Measurements from ENCODE around the gene KCNQ5. TPM values are rescaled to one million over a fixed set of nuclear protein-coding genes. Genes with fewer than 3 reads are reported as not detected.
"Not testable (repeated sequence)": the region's sequence is repeated elsewhere in the genome, so short reads cannot be mapped to it uniquely, and the experiment has no call there.

The KCNQ5 gene
- total RNA-seq, 1 experiment from 2014 or later = 13.9 TPM

- no peak for DNase-seq (ENCODE audit: low read depth, low spot score)
- in situ Hi-C loops (cut with HindIII; ENCODE audit: low pct_unique_long_range_greater_than_20kb, low sequenced_read_pairs) = no loop called here
Observed at GRCh38 chr6:72890671-72891070, 268.8 kb downstream of the KCNQ5 start.

DNA sequence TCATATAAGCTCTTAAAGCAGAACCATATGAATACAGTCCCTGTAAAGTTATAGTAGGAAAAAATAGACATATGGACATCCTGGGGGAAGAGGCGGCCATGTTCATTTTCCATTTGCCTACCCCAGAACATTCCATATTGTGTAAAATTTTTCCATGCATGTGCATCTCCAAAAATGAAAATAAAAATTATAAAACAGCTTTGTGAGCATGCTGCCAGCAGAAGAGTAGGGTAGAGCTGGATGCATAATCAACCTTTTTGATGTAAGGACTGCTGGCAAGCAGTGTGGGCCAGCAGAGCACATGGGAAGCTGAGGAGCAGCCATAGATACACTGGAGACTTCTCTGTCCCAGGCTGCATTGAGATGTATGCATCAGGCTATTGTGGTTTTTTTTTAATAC is 271.0 kb downstream of the KCNQ5 start:
- in situ Hi-C loops (cut with HindIII; ENCODE audit: low pct_unique_long_range_greater_than_20kb, low sequenced_read_pairs) = no loop called here
- DNase-seq (ENCODE audit: low read depth, low spot score) = no peak

DNA sequence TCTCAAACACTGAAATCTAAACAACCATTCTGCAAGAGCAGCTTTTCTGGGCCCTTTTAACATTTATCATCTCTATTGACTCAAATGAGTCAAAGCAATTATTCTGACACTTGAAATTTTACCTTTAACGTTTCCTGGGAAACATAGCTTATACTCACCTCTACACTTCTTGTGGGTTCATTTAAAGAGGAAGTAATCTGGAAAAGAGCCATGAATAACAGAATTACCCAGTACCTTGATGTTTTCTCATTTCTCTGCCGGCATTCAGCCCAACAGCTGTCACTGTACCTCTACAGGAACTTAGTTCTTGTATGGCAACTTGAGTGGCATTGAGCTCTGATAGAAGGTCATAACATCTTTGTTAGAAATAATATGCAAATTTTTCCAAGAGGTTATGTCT is 272.2 kb downstream of the KCNQ5 start:
- no peak for DNase-seq (ENCODE audit: low read depth, low spot score)
- in situ Hi-C loops (cut with HindIII; ENCODE audit: low pct_unique_long_range_greater_than_20kb, low sequenced_read_pairs) = no loop called here

GRCh38 chr6:72898313-72898712 is 276.4 kb downstream of the KCNQ5 start:
- DNase-seq (ENCODE audit: low read depth, low spot score); in situ Hi-C loops (cut with HindIII; ENCODE audit: low pct_unique_long_range_greater_than_20kb, low sequenced_read_pairs): not testable (repeated sequence)

DNA sequence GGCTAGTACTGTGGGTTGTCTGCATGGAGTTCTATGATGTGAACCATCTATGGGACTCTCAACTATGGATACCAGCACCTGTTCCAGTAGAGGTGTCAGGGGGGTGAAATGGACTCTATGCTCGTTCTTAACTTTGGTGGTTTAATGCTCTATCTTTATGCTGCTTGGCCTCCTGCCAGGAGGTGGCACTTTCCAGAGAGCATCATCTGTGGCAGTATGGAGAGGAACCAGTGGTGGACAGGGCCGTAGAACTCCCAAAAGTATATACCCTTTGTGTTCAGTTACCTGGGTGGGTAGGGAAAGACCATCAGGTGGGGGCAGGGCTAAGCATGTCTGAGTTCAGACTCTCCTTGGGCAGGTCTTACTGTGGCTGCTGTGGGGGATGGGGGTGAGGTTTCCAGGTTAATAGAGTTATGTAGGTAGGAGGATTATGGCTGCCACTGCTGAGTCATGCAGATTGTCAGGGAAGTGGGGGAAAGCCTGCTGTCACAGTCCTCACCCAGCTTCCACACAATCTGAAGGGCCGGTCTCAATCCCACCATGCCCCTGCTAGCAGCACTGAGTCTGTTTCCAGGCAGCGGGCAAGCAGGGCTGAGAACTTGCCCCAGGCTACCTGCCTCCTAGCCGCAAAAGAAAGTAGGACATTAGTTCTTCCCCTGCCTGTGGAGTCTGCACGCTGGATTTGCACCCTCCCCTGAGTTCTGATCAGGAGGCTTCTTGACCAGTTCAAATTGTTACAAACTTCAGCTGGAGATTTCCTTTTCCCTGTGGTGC is 284.0 kb downstream of the KCNQ5 start:
- no peak for DNase-seq (ENCODE audit: low read depth, low spot score)
- in situ Hi-C loops (cut with HindIII; ENCODE audit: low pct_unique_long_range_greater_than_20kb, low sequenced_read_pairs) = no loop called here

DNA sequence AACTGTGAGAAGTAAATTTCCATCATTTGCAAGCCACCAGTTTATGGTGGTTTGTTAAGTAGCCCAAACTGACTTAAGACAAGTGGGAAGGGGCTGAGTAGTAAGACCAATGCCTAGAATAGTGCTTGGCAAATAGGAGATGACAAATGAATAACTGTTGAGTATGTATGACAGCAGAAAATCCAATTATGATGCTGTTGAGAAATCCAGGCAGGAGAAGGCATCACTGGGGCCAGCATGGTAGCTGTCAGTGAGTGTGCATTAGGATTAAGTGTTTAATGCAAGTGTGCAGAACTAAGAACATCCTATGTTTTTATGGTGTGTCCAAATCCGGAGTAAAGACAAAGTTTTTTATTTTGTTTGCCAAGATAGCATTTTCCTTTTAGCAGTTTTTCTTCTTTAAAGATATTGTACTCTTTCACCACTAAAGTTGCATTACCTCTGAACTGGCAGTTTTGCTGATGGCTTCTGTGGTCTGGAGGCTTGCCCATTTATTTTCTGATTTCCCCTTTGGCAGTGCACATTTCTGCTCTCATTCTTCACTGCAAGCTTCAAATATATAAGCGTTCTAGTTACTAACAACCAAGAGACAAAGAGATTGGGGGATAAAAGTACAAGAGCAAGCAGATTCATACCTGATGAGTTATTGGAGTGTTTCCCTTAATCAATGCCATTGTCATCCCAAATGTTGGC is 289.7 kb downstream of the KCNQ5 start:
- in situ Hi-C loops (cut with HindIII; ENCODE audit: low pct_unique_long_range_greater_than_20kb, low sequenced_read_pairs) = no loop called here
- DNase-seq (ENCODE audit: low read depth, low spot score) = no peak

DNA sequence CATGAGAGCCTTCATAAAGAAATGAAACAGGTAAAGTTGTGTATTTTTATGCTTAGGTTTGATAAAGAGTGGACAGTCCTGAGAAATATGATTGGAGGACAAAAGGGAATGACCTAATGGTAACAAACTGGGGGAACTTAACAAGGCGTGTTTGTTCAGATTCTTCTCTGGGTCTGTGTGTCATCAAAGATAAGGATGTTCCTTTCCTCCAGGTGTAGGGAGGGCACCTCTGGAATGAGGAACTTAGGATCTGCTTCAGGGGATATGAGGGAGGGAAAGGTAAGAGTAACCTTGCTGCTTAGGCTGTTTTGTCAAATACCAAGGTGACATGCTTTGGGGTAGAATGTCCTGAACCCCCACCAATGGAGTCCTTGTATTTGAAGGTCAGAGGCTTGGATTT is 291.9 kb downstream of the KCNQ5 start:
- no peak for DNase-seq (ENCODE audit: low read depth, low spot score)
- in situ Hi-C loops (cut with HindIII; ENCODE audit: low pct_unique_long_range_greater_than_20kb, low sequenced_read_pairs) = no loop called here

GRCh38 chr6:72916298-72916697 is 294.4 kb downstream of the KCNQ5 start:
- in situ Hi-C loops (cut with HindIII; ENCODE audit: low pct_unique_long_range_greater_than_20kb, low sequenced_read_pairs) = no loop called here
- DNase-seq (ENCODE audit: low read depth, low spot score) = peak; percentile 38

DNA sequence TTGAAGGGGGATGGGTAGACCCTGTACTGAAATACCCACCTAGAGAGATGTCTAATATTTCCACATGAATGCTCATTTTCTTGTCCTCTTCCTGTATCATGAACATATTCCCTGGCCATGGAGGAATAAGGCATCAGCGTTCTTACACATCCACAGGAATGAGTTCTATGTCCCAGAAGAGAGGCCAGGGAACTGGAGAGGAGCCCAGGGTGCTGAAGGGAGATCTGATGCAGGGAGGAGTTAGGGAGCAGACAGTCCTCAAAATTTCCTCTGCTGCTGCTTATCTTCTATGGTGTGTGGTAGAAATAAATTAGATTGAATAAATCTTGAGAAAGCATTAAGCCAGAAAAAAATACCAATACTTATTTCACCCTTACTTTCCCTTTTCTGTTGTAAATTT is 295.0 kb downstream of the KCNQ5 start:
- in situ Hi-C loops (cut with HindIII; ENCODE audit: low pct_unique_long_range_greater_than_20kb, low sequenced_read_pairs) = no loop called here
- DNase-seq (ENCODE audit: low read depth, low spot score) = no peak

- no peak for DNase-seq (ENCODE audit: low read depth, low spot score)
Observed at GRCh38 chr6:72922401-72922800, 300.5 kb downstream of the KCNQ5 start.

DNA sequence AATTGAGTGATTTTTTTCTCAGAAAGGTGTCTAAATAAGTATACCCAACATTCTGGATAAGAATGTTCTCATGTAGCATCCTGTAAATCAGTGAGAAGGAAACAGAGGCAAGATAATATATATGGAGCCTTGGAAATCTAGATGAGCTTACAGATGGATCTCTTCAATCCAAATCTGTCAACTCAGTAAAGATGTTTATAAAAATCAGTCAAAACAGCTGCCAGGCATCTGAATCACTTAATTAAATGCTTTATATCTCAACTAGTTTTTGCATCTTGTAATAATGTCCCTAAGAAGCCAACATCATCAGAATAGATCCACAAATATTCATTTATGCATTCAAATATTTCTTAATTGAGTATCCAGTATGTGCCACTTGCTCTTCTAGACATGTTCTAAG is 303.3 kb downstream of the KCNQ5 start:
- DNase-seq (ENCODE audit: low read depth, low spot score) = no peak
- in situ Hi-C loops (cut with HindIII; ENCODE audit: low pct_unique_long_range_greater_than_20kb, low sequenced_read_pairs) = no loop called here

More at GRCh38 chr6:72922401-72922800, 300.5 kb downstream of the KCNQ5 start:
- in situ Hi-C loops (cut with HindIII; ENCODE audit: low pct_unique_long_range_greater_than_20kb, low sequenced_read_pairs) = no loop called here

GRCh38 chr6:72930556-72931132 is 308.8 kb downstream of the KCNQ5 start:
- in situ Hi-C loops (cut with HindIII; ENCODE audit: low pct_unique_long_range_greater_than_20kb, low sequenced_read_pairs) = no loop called here
- no peak for DNase-seq (ENCODE audit: low read depth, low spot score)

GRCh38 chr6:72931325-72931887 is 309.5 kb downstream of the KCNQ5 start:
- in situ Hi-C loops (cut with HindIII; ENCODE audit: low pct_unique_long_range_greater_than_20kb, low sequenced_read_pairs) = no loop called here

GRCh38 chr6:72933233-72933632 is 311.4 kb downstream of the KCNQ5 start:
- in situ Hi-C loops (cut with HindIII; ENCODE audit: low pct_unique_long_range_greater_than_20kb, low sequenced_read_pairs) = no loop called here
- DNase-seq (ENCODE audit: low read depth, low spot score) = no peak

More at GRCh38 chr6:72931325-72931887, 309.5 kb downstream of the KCNQ5 start:
- DNase-seq (ENCODE audit: low read depth, low spot score) = no peak

GRCh38 chr6:72936766-72937559 is 315.1 kb downstream of the KCNQ5 start:
- no peak for DNase-seq (ENCODE audit: low read depth, low spot score)
- in situ Hi-C loops (cut with HindIII; ENCODE audit: low pct_unique_long_range_greater_than_20kb, low sequenced_read_pairs) = no loop called here

GRCh38 chr6:72938104-72938503 is 316.2 kb downstream of the KCNQ5 start:
- in situ Hi-C loops (cut with HindIII; ENCODE audit: low pct_unique_long_range_greater_than_20kb, low sequenced_read_pairs) = no loop called here

DNA sequence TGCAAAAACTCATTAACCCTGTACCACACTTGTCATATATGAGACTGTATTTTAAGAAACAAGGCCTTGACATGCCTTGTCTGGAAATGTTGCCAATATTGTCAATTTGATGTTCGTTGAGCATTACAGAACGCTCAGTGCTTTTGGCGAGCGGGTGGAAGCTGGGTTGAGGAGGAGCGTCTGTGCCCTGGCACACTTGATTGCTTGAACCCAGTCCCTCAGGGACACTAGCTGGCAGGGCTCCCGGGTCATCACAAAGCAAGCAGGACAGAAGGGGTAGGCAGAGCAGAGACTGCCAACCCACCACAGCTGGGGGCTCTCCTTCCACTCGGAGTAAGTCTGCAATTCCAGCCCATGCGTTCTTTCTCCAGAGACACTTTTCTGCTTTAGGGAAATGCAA is 317.1 kb downstream of the KCNQ5 start:
- DNase-seq (ENCODE audit: low read depth, low spot score) = no peak
- in situ Hi-C loops (cut with HindIII; ENCODE audit: low pct_unique_long_range_greater_than_20kb, low sequenced_read_pairs) = no loop called here

More at GRCh38 chr6:72938104-72938503, 316.2 kb downstream of the KCNQ5 start:
- DNase-seq (ENCODE audit: low read depth, low spot score) = no peak

- no peak for DNase-seq (ENCODE audit: low read depth, low spot score)
- in situ Hi-C loops (cut with HindIII; ENCODE audit: low pct_unique_long_range_greater_than_20kb, low sequenced_read_pairs) = no loop called here
Observed at GRCh38 chr6:72940265-72940664, 318.4 kb downstream of the KCNQ5 start.

Measured in SK-MEL-5 (cell line).